Germinal center (tissue), 1 donor: ENCODE results near the gene TERF2IP.
A peak's percentile ranks its signal among the peaks of the same experiment; 100 is the strongest.

Source experiments
- DNase-seq: peaks from one replicate; pipeline ENCODE4 v3.0.0; 2012; ENCODE audit warnings: mixed read lengths, low spot score

TERF2IP gene

DNA sequence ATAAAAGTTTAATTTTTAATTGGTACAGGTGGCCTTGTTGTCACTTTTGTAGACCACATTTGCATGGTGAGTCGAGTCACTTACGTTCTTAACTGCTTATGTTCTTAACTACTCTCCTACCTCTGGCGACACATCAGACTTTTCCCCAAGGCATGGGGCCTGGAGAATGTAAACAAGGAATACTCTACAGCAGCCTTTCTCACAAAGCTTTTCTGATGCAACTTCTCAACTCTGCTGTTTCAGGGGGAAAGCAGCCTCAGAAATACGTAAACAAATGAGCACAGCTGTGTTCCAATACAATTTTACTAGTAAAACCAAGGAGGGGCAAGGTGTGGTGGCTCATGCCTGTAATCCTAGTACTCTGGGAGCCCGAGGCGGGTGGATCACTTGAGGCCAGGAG lies 7.0 kb upstream of the TERF2IP start:
- no peak for DNase-seq

DNA sequence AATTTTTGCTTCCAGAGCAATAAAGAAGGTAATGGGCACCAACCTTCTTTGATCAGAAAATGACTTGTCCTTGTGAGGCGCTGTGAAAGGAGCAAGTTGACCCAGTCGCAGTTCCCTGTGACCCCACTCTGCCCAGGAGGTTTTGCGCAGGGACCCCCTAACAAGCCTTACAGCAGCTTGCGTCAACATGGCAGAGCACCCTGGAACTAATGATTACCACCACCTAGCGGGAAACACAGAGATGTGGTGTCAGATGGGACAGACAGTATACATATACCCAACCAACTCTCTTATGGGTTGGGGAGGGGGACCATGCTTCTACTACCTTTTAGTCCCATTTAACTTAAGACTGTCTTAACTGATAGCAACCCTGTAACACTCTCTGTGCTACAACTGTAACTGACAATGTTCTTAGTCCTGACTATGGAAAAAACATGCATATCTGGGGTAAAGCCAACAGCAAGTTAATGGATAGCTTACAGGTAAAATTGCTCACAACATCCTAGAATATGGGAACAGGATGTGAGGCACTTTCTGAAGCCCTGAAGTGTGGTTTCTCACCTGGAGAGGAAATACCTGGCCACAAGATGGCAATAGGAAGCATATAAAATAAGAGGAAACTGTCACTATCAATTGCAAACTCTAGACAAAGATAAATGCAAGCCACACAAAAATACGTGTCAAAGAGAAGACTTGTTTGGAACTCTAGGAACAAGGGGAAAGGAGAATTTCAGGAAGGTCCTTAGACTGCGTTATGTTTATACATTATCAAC lies 3.1 kb upstream of the TERF2IP start:
- DNase-seq, result no peak

DNA sequence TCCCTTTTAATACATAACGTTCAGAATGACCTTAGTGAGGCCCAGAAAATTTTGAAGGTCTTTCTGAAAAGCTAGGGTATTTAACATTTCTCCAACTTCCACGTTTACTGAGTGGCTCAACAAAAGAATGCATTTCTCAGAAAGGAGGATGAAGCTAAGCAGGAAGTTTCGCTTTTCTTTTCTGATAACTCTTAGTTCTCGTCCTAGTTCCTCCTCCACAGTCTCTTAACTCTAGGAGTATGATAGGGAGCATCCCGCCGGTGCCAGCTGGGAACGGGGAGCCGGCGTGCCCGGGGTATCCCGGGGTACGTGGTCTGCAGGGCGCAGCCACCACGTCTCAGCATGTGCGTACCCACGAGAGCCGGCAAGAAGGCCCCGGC lies 471 bp upstream of the TERF2IP start:
- DNase-seq, result no peak

DNA sequence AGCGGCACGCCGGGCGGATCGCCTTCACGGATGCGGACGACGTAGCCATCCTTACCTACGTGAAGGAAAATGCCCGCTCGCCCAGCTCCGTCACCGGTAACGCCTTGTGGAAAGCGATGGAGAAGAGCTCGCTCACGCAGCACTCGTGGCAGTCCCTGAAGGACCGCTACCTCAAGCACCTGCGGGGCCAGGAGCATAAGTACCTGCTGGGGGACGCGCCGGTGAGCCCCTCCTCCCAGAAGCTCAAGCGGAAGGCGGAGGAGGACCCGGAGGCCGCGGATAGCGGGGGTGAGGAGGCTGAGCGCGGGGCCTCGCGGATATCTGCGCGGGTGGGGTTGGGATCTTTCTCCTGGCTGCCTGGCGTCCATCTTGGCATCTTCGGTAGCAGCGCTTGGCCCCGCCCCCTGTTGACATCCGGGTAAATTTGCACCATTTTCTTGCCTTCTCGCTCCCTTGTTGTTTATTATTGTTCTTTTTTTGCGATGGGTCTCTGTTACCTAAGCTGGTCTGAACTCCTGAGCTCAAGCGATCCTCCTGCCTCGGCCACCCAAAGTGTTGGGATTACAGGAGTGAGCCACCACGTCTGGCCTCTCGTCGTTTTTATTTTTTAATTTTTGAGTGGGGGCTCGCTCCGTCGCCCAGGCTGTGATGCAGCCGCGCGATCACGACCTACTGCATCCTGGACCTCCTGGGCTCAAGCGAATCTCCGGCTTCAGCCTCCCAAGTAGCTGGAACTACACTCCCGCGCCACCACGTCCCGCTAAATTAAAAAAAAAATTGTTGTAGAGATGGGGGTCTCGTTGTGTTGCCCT lies 898 bp downstream of the TERF2IP start:
- peak; percentile 76 for DNase-seq

DNA sequence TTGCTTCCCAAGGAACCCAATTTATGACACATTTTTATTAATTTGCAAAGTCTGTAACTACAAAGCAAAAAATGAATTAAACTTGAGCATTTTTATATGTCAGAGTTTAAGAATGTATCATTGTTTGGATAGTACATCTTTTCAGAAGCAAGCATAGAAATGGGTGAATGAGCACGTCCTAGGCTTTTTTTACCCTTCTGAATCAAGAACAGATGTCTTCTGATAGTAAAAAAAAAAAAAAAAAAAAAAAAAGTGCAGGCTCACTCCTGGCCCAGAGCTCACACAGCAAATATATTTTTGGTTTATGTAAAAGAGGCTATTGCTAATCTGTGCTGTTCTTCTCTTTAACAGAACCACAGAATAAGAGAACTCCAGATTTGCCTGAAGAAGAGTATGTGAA lies 6.3 kb downstream of the TERF2IP start:
- peak; percentile 10 for DNase-seq

DNA sequence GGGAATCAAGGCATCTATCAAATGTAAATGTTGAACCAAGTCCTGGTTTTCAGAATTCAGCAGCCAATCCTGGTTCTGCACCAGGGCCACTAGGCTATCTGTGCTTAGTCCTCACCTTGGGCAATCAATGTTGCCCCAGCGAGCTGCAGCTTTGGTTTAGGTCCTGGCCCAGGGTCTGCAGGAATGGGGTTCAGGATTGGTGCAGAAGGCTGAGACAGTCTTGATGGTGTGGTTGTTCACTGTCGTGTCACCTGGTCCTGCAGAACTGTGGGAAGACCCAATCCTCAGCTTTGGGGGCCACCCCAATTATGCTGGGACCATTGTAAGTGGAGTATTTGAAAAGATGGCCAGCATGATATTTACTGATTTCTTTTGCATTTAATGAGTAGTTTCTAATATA lies 10.6 kb downstream of the TERF2IP start:
- DNase-seq, result no peak

DNA sequence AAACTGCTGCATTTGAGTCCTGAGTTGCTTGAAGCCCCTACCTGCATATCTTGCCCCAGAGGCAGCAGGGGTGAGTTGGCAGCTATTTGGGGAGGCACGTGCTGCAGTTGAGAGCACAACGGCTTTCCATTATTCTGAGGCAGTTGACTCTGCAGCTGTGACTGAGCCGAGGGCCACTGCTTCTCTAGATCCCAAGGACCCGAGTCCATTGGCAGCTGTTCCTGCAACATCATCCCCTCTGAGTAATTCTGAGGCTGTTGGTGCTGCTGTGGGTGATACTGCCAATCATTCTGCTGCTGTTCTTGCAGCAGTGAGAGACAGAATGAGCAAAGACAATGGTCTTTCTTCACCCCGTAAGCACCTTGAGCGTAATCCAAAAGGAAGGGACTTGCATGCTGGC lies 12.7 kb downstream of the TERF2IP start:
- no peak for DNase-seq

DNA sequence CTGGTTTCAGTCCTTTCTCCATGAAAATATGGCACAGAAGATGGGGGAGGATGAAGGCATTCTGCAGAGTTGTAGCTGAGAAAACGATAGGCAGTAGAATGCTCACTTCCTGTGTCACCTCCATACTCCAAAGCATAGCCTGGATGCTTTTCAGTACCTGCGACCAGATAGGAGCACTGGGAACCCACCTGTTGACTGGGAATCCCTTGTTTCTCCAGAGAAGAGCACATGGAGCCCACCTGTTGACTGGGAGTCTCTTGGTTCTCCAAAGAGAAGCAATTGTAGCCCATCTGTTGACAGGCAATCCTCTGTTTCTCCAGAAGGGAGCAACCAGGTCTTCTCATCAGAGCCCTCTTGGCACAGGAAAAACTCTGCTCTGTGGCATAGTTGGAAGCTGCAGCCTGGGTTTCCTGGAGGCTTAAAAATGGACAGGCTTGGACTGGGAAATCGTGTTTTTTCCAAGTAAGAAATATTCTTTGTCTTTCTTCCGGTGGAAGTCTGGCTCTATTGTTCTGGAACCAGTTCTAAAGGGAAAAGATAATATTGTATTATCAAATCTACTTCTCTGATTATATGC lies 13.2 kb downstream of the TERF2IP start:
- DNase-seq, result no peak

DNA sequence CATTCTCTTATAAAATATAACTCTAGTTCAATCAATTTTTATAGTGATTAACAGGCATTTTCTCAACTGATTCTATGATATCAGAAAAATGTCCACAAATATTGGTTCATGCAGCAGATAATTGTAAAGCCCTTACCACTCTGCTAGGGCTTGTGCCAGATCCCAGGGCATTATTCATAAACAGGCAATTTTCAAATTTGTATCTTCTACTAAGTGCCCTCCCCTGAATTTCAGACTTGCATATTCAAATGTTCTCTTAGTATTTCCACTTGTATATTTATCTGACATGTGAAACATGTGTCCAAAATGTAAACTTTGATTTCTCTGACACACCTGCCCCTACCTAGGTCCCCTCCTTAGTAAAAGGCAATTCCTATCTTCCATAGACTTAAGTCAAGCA lies 19.9 kb downstream of the TERF2IP start:
- DNase-seq, result no peak

DNA sequence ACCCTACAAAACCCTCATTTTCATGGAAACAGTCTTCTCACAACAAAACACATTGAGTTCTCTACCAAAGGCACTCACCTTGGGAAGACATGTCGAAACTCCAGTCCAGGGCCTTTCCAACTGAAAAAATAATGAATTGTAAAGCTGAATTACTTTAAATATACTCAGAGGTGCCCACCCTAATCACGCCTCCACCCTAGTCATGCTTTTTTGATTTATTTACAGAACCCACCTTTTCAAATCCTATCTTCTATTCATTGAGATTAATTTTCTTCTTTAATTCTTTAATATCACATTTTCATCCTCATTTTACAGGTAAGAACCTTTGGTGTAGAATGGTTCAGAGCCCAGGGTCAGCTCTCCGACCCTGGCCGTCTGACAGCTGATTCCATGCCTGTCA lies 29.3 kb downstream of the TERF2IP start, which contains the start of gene CPHXL2:
CPHXL2 (minus strand) TSS at position 101 of the 400 bp plus-strand sequence; CDS start at position 91, 10 bp downstream.
- no peak for DNase-seq

DNA sequence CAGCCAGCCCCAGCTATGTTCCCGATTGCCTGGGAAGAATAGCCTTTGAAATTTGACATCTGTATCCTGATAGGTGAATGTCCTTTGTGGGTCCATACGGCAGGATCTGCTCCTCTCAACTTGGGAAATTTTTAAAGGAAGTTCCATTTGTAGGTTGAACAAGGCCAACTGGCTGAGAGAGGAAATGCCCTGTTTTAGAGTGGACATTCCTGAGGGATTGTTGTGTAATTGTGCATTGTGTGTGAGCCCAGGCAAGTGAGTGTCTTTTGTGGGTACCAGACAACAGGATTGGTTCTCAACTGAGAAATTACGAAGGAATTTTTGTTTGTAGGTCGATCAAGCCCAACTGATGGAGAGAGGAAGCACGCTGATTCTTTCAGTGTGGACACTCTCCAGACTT lies 31.8 kb downstream of the TERF2IP start:
- DNase-seq, result no peak

DNA sequence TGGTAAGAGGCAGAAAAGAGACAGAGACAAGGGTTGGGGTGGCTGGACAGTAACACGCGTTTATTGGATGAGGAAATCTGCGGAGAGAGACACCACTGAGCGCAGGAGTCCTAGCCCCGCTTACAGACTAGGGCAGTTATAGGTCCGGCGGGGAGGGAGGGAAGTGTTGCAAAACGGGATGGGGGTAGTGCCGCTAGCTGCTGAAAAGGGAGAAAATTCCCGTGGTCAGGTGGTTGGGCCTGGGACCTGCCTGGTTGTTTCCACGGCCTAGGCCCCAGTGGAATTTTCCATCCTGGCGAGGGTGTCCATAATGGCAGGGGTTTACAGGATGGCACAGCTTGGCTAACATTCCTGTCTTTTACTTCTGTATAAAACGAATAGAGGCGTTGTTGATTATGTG lies 34.7 kb downstream of the TERF2IP start:
- no peak for DNase-seq

DNA sequence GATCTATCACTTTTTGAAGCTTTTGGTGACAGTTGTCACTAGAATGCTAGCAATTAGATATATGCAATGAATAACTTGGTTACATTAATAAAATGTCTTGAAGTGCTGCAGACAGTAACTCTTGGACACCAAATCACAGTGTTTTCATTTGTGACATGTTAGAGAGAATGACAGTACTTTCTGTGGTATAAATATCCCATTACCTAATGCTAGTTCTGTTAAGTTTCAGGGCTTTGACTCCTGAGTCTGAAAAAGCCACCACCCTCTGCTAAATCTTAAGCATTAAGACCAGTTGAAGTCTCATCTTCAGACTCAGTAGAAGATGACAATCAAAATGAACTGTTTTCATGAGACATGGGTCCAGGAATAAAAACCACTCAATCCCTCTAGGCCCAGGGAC lies 39.8 kb downstream of the TERF2IP start:
- no peak for DNase-seq

DNA sequence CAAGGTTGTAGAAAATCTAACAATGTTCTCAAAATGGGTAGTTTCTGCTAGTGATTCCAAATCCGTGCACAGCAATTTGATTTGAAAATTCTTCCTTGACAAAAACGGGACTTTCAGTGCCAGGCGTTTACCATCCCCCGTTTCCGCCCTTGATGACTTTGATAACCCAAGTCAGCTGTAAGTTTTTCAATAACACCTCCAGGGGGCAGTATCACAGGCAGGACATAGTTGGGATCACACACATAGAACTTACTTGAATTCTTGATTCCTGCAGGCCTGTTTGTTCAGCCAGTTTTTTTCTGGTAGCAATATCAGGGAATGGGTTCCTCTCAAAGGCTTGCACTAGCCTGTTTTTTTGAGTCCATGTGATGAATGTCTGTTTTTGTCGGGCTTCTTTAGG lies 48.1 kb downstream of the TERF2IP start:
- no peak for DNase-seq

DNA sequence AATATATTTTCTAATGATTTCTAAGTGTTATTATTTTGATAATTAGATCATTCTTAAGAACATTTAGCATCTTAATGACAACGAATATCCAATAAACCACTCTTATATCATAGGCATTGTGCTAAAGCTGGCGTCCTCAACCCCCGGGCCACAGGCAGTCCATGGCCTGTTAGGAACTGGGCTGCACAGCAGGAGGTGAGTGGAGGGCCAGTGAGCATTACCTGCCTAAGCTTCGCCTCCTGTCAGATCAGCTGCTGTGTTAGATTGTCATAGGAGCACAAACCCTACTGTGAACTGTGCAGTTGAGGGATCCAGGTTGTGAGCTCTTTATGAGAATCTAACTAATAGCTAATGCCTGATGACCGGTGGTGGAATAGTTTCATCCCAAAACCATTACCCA lies 50.0 kb downstream of the TERF2IP start:
- no peak for DNase-seq

DNA sequence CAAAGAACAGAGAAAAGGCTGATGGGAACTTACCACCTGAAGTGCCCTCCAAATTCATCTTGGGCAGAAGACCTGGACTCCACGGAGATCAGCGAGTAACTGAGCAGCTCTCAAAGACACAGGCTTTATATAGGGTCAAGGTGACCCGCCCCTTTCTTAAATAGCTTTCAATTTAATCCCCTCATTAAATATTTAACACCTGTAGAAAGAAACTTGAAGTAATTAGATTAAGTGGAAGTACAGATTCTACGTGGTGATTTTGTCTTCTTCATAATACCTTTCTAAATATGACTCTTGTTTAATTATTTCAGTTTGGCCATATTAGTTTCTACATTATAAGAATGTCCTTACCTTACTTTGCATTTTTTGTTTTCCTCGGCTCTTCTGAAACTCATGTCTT lies 53.8 kb downstream of the TERF2IP start, which contains the start of gene DUXB:
DUXB (minus strand) TSS at position 101 of the 400 bp plus-strand sequence; CDS start at position 58, 43 bp downstream.
- DNase-seq, result no peak

DNA sequence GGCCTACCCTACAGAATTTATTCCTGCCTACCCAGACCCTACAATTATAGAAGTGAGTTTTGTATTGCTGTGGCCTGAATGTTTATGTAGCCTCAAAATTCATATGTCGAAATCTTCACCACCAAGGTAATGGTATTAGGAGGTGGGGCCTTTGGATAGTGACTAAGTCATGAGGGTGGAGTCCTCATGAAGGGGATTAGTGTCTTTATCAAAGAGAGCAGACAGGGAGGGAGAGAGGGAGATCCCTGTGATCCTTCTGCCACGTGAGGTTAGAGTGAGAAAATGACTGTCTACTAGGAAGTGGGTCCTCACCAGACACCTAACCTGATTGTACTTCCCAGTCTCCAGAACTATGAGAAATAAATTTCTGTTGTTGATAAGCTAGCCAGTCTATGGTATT lies 54.7 kb downstream of the TERF2IP start:
- no peak for DNase-seq

DNA sequence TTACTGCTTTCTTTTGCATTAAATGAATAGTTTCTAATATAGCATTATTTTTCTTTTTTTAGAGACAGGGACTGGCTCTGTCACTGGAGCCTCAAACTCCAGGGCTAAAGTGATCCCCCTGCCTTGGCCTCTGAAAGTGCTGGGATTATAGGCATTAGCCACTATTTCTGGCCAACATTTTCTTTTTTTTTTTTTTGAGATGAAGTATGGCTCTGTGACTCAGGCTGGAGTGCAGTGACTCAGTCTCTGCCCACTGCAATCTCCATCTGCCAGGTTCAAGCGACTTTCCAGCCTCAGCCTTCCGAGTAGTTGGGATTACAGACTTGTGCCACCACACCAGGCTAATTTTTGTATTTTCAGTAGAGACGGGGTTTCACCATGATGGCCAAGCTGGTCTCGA lies 55.7 kb downstream of the TERF2IP start:
- no peak for DNase-seq
